SH-SY5Y (cell line): Measurements from ENCODE around the gene RAG2.

Source experiments
- GATA2 ChIP-seq: IDR thresholded peaks from 2 replicates; pipeline ENCODE4 v1.6.1; 2011; ENCODE audit warnings: mild to moderate bottlenecking, low read depth, low read length
- GATA3 ChIP-seq: IDR thresholded peaks from 2 replicates; pipeline ENCODE4 v1.6.1; 2011; ENCODE audit warnings: low read depth, mild to moderate bottlenecking, low read length, moderate library complexity

Gene RAG2

GRCh38 chr11:36550385-36551115, 47.5 kb downstream of the RAG2 start:
- no peak for TF ChIP-seq GATA3
- no peak for TF ChIP-seq GATA2
